GM21381 (cell line): ENCODE measurements around the gene GPR108.

ENCODE experiments used
- ATAC-seq: cut with Tn5 transposase; IDR thresholded peaks from one replicate; pipeline ENCODE4 v1.9.1; 2021; ENCODE audit warnings: mild to moderate bottlenecking, moderate library complexity; ENCODE audit not compliant: unreplicated experiment

The GPR108 gene

DNA sequence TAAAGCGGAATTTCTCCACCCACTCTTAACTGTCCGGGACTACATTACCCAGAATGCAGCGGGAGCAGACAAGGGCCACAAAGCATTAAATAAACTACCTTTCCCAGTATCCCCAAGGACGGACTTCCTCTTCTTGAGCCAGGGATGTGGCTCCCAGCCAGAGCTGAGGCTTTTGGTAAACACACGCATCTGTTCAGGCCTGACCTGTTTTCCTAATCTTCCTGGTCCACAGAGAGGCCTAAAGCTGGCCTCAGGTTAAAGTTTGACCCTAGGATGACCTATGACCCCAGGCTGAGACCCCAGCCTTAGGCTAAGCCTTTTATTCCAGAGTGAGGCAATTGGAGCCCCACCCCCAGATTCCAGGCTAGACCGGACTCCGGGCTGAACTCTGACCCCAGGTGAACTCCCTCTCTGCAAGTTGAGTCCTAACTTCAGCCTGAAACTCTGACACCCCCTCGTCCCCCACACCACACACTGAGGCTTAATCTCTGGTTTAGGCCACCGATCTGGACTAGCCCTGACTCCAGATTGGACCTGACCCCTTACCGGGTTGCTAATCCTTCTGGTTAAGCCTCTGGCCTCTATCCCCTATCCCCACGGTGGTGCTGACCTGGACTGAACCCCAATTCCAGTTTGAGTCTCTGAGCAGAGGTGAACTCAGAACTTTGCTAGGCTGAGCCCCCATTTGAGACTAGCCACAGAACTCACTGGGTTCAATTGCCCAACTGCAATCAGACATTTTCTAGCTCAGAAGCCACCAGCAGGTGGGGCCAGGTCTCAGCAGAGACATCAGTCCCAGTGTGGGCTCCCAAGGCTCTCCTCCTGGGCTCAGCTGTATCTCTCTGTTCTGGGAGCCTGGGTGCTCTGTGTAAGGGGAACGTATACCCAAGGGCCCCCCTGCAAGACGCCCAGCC, 750 bp upstream of the GPR108 start:
- no peak for ATAC-seq

DNA sequence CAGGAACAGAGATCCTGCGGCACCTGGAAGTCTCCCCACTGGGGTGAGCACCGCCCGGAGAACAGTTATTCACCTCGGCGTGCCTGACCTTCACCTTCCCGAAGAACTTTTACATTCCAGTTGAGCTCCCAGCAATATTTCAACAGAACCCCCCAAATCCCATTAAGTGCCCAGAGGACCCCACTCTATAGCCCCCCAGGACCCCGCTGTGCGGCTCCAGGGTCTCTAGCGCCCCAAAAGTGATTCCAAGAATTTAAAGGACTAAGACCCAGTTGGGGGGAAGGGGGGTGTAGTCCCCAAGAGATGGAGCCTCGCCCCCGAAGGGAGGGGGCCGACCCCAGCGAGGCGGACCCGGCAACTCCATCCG, 480 bp downstream of the GPR108 start:
- ATAC-seq, result no peak

DNA sequence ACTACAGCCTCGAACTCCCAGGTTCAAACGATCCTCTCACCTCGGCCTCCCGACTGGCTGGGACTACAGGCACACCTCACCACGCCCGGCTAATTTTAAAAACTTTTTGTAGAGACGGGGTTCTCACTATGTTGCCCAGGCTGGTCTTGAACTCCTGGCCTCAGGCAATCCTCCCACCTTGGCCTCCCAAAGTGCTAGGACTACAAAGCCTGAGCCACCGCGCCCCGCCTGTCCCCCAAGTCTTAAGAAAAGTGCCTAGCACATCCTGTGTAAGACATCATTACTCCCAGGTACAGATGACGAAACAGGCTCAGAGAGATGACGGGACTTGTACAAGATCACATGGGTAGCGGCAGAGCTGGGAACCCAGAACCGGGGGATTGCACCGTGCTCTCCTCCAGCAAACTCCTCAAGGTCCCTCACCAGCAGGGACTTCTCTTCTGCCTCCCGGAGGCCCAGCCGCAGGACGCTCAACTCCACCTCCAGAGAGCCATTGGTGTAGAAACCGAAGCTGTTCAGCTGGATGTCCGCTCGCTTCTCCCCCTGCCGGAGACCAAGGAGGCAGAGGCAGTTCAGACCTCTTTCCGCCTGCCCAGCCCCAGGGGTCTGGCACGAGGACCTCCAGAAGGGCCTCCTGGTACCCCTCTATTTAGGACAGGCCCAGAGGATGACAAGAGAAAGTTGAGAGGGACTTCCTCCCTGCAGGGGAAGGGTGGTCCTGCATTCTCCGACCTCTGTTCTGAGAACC, 1.0 kb downstream of the GPR108 start:
- ATAC-seq, result no peak

DNA sequence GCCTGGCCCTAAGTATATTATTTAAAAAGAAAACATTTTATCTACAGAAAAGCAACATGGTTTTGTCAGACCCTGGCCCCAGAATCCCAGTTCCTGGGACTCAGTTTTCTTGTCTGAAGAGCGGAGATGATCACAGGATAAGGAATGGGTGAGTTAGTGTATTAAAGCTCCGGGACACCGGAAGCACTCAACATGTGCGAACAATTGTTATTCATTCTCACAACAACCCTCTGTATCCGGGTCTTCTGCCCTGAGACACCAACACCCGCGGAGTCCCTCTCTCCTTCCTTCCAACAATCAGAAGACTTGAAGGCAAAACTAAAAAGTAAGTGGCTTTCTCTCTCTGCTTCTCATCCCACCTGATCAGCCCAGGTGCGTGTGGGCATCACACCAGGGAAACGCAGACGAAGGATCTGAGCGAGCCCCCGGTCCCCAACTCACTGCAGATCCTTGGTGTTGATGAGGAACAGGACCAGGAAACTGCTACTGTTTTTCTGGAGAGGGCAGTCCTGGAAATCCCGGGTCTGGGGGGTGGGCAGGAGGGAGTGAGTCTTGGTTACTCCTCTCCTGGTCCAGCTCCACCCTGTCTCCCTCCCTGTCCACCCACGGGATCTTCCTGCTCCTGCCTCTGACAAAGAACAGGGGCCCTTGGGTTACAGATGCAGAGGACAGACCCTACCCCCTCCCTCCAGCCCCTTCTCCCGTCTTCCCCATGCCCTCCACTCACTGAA, 2.0 kb downstream of the GPR108 start:
- no peak for ATAC-seq

DNA sequence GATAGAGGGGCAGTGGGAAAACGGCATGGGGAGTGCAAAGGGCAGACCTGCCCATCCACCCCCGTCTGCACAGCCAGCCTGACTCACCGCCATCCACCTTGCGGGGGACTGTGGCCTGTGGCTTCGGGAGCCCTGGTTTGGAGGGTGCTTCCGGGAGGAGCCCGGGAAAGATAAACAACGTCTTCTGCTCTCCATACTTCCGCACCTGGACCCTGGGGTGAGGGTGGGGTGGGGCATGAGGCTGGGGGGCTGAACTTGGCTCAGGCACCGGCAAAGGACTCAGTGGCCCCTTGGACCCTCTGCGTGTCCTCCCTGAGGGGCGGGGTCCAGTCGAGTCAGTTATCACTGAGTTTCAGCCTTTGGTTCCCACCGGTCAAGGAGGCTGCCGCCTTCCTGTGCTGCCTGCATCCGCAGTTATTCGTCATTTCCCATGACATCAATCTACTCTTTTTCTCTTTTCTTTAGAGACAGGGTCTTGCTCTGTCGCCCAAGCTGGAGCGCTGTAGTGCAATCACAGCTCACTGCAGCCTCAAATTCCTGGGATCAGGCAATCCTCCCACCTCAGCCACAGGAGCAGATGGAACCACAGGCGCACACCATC, 3.2 kb downstream of the GPR108 start:
- ATAC-seq, result no peak

DNA sequence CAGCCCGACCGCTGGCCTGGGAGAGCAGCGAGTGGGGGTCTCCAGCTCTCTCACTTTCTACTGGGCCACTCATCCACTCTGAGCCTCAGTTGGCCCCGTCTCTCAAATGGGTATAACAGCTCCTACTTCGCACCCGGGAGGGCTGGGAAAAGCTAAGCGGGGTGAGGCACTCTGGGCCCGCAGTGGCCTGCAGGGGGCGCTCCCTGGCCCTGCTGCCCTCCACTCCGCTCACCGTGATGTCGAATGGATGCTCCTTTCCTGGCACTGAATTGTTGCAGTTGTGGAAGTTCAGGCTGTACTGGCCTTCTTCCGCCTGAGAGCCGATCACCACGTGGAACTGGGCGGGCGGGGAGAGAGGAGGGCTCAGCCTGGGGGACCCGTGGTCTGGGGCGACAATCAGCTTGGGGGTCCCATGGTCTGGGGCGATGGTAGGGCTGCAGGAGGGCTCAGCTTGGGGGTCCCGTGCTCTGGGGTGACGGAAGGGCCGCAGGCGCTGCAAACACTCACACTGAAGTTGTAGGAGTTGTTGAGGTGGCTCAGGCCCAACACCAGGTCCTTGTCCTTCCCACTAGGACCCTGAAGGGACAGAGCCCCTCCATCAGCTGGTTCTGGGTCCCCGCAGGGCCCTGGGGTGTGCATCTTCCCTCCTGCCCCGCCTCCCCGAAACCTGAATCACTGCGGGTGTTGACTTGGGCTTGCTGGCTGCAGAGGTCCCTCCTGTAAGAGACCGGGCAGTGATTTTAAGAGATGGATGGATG, 3.9 kb downstream of the GPR108 start:
- no peak for ATAC-seq

DNA sequence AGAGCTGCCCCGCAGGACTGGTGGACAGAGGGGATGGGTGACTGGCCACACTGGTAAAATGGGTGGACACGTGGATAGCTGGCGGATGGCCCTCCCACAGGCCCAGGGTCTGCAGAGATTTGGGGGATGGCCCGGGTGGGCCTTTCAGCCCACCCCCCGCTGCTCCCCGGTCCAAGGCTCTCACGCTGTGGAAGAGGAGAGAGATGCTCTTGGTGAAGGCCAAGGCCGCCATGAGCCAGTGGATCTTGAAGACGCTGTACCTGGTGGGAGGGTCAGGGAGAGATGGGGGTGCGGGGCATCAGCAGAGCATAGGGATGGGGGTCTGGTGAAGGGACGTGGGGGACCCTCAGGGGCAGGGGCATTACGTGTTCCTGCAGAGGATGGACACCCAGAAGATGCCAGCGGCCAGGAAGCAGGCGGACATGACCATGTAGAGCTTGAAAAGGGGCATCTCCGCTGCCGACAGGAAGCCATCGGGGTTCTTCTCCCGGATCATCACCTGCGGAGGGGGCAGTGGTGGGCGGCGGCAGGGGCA, 4.5 kb downstream of the GPR108 start:
- no peak for ATAC-seq

DNA sequence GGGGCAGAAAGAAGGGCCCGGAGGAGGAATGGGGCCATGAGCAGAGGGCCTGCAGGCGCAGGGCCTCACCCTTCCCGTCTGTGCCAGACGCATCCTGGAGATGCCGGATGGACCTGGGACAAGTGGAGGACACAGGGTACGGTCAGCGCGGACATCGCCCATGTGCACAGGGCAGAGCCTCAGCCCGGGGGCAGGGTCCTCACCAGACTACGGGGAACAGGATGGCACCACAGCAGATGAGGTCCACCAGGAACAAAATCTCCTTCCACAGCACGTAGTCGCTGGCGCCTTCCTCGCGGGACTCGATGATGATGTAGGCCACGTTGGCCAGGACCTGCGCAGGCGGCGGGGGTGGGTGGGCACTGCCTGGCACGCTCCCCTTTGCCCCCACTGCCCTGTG, 5.6 kb downstream of the GPR108 start:
- no peak for ATAC-seq

DNA sequence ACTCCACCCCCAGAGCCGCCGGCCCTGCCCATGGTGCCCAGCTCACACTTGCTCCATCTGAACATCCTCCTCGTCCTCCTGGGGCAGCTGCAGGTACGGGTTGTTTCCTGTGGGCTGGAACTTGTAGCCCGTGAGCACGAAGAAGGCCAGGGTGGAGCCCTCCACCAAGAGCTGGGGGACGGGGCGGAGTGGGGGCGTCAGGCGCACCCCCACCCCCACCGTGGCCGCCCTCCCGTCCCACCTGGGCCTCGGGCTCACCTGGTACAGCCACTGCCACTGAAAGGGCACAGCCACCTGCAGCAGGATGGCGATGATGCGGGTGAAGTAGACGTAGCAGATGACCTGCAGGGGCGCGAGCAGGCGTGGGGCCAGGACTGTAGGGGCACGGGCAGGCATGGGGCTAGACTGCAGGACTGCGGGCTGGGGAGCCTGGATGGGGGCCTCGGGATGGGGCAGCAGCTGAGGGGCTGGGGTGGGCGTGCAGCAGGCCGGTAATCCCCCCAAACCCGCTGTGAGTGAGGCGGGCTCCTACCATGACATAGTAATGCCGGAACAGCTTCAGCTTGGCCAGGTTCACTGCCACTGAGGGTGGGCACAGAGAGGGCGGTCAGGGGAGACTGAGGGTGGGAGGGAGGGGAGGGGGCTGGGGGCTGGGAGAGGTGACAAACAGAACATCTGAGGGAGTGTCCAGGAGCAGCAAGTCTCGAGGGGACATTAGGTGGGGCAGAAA, 6.3 kb downstream of the GPR108 start:
- ATAC-seq, result no peak

DNA sequence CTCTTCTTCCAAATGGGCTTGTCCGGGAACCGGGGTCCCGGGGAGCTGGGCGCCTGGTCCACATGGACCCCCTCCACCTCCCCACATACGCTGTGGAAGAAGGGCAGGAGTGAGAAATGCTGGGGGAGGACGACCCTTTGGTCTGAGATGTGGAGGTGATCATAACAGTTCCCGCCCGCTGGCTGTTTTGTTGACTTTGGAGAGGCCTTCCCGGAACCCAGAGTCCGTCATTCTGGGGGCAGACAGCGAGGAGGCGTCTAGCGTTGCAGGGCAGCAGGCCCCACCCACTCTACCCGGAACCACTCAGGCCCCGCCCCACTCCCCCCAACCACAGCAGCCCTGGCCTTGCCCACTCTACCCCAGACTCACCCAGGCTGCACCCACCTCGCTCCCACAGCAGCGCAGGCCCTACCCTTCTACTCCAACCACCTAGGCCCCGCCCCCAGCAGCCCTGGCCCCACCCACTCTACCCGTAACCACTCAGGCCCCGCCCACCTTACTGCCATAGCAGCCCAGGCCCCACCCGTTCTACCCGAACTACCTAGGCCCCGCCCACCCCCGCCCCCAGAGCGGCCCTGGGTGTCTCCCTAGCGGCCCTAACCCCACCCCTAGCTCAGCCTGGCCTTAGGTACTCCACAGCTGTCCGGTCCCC, 7.1 kb downstream of the GPR108 start:
- ATAC-seq, result no peak

DNA sequence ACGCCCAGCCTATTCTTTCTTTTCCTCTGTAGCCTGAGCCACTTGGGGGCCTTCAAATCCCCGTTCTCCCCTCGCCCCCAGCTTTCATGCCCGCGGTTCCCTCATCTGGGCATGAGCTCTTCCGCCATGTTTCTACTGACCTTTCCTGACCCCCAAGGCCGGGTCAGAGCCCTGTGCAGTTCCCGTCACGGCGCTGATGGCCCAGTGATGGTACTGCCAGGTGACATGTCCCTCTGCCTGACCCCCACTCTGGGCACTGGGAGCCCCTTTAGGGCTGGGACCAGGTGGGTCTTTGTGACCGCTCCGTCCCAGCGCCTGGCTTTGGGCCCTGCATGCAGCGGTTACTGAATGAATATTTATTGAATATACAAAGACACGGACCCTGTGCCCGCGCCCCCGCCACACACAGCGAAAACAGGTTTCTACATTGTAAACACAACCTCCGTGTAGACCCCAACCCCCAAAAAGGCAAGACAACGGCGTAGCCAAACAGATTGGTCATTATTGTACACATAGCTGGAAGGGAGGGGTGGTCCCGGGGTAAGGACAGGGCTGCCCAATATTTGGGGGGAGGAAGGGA, 7.7 kb downstream of the GPR108 start:
- ATAC-seq, result no peak

DNA sequence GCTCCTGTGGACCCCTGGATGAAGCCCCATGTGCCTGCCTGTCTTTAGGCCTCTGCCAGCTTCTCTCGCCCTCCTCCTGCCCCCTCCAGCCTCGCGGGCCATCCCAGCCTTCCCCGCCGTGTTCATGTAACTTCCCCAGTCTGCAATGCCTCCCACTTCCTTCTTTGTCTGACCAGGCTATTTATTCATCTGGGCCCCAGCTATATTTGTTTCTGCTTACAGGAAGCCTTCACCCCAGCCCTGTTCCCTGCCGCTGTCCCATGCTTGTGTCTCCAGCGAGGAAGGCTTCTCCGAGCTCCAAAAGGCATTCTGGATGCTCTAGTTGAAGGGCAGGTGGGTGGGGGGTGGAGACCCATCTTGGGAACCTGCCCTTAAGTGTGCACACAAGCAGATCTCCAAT, 9.0 kb downstream of the GPR108 start:
- no peak for ATAC-seq

DNA sequence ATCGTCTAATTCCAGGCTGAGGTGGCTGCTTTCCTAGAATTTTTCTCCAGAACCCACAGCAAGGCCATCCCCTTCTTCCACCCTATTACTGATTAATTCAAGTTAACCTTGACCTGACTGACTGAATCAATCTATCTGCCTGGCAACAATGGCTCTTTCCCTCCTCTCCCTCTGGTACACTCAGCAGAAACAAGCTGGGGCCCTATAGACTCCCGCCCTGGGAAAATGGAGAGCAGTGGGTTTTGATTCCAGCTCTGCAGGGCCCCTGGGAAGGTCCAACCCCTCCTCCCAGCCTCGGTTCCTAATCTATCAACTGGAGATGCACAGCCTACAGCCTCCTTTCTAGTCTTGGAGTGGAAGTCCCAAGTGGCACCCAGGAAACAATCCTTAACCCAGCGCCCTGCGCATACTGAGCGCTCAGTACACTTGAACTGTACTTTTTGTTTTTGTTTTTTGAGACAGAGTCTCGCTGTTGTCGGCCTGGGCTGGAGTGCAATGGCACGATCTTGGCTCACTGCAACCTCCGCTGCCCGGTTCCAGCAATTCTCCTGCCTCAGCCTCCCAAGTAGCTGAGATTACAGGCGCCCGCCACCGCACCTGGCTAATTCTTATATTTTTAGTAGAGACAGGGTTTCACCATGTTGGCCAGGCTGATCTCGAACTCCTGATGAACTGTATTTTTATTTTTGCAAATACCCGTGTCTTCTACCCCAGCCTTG, 11.7 kb downstream of the GPR108 start:
- ATAC-seq, result no peak

DNA sequence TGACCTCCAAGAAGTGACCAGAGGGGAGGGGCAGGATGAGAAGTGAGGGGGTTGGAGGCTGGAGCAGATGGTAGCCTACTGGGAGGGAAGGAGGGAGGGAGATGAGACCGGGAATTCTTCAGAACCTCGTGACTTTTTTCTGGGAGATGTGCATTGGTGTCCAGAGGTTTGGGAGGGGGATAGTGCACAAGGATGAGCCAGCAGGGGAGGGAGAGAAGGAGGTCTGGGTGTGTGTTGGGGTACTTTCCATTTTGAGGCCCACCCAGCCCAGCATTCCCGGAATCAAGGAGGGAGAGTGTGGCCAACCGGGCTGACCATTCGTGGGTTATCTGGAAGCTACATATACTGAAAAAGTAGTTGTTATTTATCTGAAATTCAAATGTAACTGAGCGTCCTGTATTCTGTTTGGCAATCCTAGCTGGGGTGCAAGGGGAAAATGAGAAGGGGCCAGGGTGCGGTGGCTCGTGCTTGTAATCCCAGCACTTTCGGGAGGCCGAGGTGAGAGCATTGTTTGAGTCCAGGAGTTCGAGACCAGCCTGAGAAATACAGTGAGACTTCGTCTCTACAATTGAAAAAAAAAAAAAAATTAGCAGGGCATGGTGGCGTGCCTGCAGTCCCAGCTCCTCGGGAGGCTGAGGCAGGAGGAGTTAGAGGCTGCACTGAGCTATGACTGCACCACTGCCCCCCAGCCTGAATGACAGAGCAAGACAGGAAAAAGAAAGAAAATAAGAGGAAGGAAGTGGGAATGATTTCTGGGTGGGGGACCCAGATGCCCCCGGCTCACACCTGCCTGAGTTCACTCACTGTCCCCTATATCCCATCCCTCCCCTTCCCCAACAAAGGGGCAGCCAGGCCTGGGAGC, 12.5 kb downstream of the GPR108 start:
- no peak for ATAC-seq

DNA sequence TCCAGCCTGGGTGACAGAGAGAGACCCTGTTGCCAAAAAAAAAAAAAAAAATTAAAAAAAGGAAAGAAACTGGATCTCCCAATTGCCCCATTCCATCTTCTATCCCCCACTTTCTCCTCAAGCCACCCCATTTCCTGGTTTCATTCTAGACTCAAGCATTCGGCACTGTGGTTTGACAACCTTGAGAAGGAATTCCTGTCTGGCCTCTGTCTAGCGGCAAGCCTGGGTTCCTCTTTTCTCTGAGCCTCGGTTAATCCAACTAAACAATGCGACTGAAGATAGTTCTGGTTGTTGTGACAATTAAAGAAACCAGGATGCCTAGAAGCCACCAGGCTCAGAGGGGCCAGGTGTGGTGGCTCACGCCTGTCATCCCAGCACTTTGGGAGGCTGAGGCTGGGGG, 13.6 kb downstream of the GPR108 start:
- ATAC-seq, result no peak

DNA sequence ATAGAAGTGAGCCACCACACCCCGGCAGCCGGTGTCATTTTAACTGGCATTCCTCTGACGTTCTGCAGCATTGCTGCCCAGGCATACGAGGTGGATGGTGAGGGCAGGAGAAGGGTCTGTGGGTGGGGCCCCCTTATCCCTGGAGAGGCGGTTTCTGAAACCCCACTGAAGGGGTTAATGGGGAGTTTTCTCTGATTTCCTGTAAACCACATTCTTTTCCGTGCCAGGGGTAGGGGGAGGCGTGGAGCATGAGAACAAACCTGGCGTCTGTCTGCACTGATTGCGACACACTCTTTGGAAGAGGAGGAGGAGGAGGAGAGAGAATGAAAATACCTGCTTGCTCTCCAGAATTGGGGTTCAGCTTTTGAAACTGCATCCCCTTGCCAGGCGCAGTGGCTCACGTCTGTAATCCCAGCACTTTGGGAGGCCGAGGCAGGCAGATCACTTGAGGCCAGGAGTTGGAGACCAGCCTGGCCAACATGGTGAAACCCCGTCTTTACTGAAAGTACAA, 14.2 kb downstream of the GPR108 start:
- no peak for ATAC-seq

DNA sequence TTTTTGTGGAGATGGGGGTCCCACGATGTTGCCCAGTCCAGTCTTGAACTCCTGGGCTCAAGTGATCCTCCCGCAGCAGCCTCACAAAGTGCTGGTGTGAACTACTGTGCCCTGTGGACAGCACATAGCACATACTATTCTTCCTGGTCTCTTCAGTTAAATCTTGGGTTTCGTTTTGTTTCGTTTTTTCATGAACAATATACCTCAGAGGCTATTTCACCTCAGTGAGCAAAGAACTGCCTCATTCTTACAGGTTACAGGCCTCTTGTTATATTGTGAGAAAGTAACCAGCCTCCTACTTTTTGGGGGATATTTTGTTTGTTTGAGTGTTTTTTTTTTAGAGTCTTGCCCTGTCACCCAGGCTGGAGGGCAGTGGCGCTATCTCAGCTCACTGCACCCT, 15.6 kb downstream of the GPR108 start:
- no peak for ATAC-seq
